Upper lobe of left lung (tissue), 6 donors: Measurements from ENCODE around the gene SPTLC2. TPM values are rescaled to one million over a fixed set of nuclear protein-coding genes. Genes with fewer than 3 reads are reported as not detected.
"Not testable (repeated sequence)": the region's sequence is repeated elsewhere in the genome, so short reads cannot be mapped to it uniquely, and the experiment has no call there.

ENCODE experiments used
- ATAC-seq, 2 donors: fragments of 200-7000 bp; cut with Tn5 transposase; one replicate each; pipeline ENCODE4 v1.9.1; 2022; ENCODE audit warnings: mild to moderate bottlenecking in 2 of 2, moderate library complexity in 2 of 2; ENCODE audit not compliant: low FRiP score in 2 of 2
- DNase-seq, 2 donors: peaks; one replicate each; pipeline ENCODE4 v3.0.0-alpha.2; 2019 to 2020
- H3K27ac ChIP-seq, 4 donors: fragments of 200-600 bp; sonication (generic); one replicate each; pipeline ENCODE4 v1.5.1; 2016 to 2019
- H3K27me3 ChIP-seq, 4 donors: fragments of 200-600 bp; sonication (generic); one replicate each; pipeline ENCODE4 v1.5.1; 2017 to 2019
- H3K36me3 ChIP-seq, 4 donors: fragments of 200-600 bp; sonication (generic); one replicate each; pipeline ENCODE4 v1.5.1; 2016 to 2019
- H3K4me1 ChIP-seq, 4 donors: fragments of 200-600 bp; sonication (generic); one replicate each; pipeline ENCODE4 v1.5.1; 2018 to 2019
- H3K4me3 ChIP-seq, 4 donors: fragments of 200-600 bp; sonication (generic); one replicate each; pipeline ENCODE4 v1.5.1; 2017 to 2019; ENCODE audit warnings: mild to moderate bottlenecking in 2 of 4, moderate library complexity in 1 of 4
- H3K9me3 ChIP-seq, 4 donors: fragments of 200-600 bp; sonication (generic); one replicate each; pipeline ENCODE4 v1.5.1; 2018 to 2019
- CTCF ChIP-seq, 6 experiments: fragments of 450-650 bp in 4 of 6; fragments of 200-600 bp in 2 of 6; sonication (generic) in 2 of 6; IDR thresholded peaks; one replicate each; pipeline ENCODE4 v1.5.1; 2016 to 2019; ENCODE audit warnings: antibody characterized with exemption in 6 of 6
- EP300 ChIP-seq, 4 donors: sonication (generic); formaldehyde crosslinking; IDR thresholded peaks; one replicate each; pipeline ENCODE4 v1.5.1; 2017; ENCODE audit warnings: antibody characterized with exemption in 4 of 4, control low read depth in 2 of 4
- POLR2A ChIP-seq, 4 donors: fragments of 450-650 bp; IDR thresholded peaks; one replicate each; pipeline ENCODE4 v1.5.1; 2016 to 2017; ENCODE audit warnings: antibody characterized with exemption in 4 of 4, mild to moderate bottlenecking in 2 of 4
- POLR2AphosphoS5 ChIP-seq, 2 donors: sonication (generic); formaldehyde crosslinking; IDR thresholded peaks; one replicate each; pipeline ENCODE4 v1.5.1; 2017; ENCODE audit warnings: antibody characterized with exemption in 2 of 2
- WGBS, 2 donors: methylation state at CpG; one replicate each; pipeline ENCODE4 v1.1.5; 2017 to 2018; 5-methylcytosine and 5-hydroxymethylcytosine counted together
- total RNA-seq, 6 donors: library from RNA; depleted of rRNA in 4 of 6; stranded (reverse); fragments of >200 nt in 4 of 6; gene quantifications; one replicate each; pipeline versions ENCODE4 v1.1.0 to v1.2.1, GENCODE V29; 2016 to 2021
- donor health status: DM: no; HTN: no; CAD: no; lungs with moderate emphysema.
- donor health status: DM: no; HTN: yes; CAD: no; lungs with severe emphysema.

SPTLC2 gene
- 10 to 100 TPM; 28.0 to 72.3 (median 37.7) TPM for total RNA-seq

- H3K27ac ChIP-seq: peak within 1 kb of the TSS; percentile 85 to 96 (median 88)
- H3K9me3 ChIP-seq: no peaks in the 10 kb centered on the region
- peak within 1 kb of the TSS; percentile 62 to 99 (median 90) for H3K4me3 ChIP-seq
- H3K4me1 ChIP-seq: peaks cover 18 to 35% (median 25%) of the 10 kb centered on the region in 4 donors
- WGBS, 2 donors: 0% methylated on average over 26 to 38 of the region's 58 CpGs
- DNase-seq (peak; percentile 97 to 100), ATAC-seq (peak; percentile 98 to 100)
- H3K27me3 ChIP-seq: no peaks in the 10 kb centered on the region
- TF ChIP-seq CTCF (IDR thresholded peaks at IDR 0.05) (peak in 2 of 6 experiments; percentile 12 to 19), POLR2AphosphoS5 (IDR thresholded peaks at IDR 0.05) (peak; percentile 76 to 91), POLR2A (IDR thresholded peaks at IDR 0.05) (peak in 3 of 4 donors; percentile 45 to 95 (median 67)), EP300 (IDR thresholded peaks at IDR 0.05) (peak in 1 of 4 donors; percentile 58)
- no peaks in the 10 kb centered on the region for H3K36me3 ChIP-seq
Observed at GRCh38 chr14:77616454-77617229, at the start of gene SPTLC2. Gene SPTLC2, minus strand, starts transcription at chr14:77616637. Its CDS starts 58 bp downstream, at chr14:77616579.

- Histone ChIP-seq H3K27me3 (no peaks in the 10 kb centered on the region), H3K4me3 (no peak overlapping the region), H3K36me3 (no peaks in the 10 kb centered on the region), H3K9me3 (no peaks in the 10 kb centered on the region), H3K4me1 (peaks cover 4 to 16% (median 6%) of the 10 kb centered on the region in 4 donors), H3K27ac (no peak overlapping the region)
- ATAC-seq (no peak), DNase-seq (no peak)
- no peak for TF ChIP-seq POLR2AphosphoS5 (IDR thresholded peaks at IDR 0.05)
- 66 to 82% methylated on average over 6 of the region's 6 CpGs for WGBS, 2 donors
Observed at GRCh38 chr14:77663293-77663692, 46.9 kb upstream of the SPTLC2 start.

- not testable (repeated sequence) for H3K27ac ChIP-seq, ATAC-seq, H3K4me3 ChIP-seq, H3K9me3 ChIP-seq, H3K27me3 ChIP-seq, DNase-seq, H3K36me3 ChIP-seq
- peaks cover 4 to 23% (median 9%) of the 10 kb centered on the region in 4 donors for H3K4me1 ChIP-seq
- WGBS, 2 donors: 77 to 81% methylated on average over 4 to 9 of the region's 9 CpGs
Observed at GRCh38 chr14:77661562-77661961, 45.1 kb upstream of the SPTLC2 start.

- peak overlapping the region in 2 of 4 donors; percentile 72 to 73 for H3K27ac ChIP-seq
- WGBS, 2 donors: 86 to 91% methylated on average over 7 of the region's 7 CpGs
- peaks cover 4 to 28% (median 12%) of the 10 kb centered on the region in 4 donors for H3K4me1 ChIP-seq
- no peak overlapping the region for H3K4me3 ChIP-seq
- no peak for DNase-seq
- no peaks in the 10 kb centered on the region for H3K27me3 ChIP-seq
- ATAC-seq: no peak
- no peak for TF ChIP-seq CTCF (IDR thresholded peaks at IDR 0.05)
- H3K36me3 ChIP-seq: no peaks in the 10 kb centered on the region
- H3K9me3 ChIP-seq: no peaks in the 10 kb centered on the region
Observed at GRCh38 chr14:77660754-77661153, 44.3 kb upstream of the SPTLC2 start.

GRCh38 chr14:77659831-77660230 is 43.4 kb upstream of the SPTLC2 start:
- Histone ChIP-seq H3K36me3 (no peaks in the 10 kb centered on the region), H3K4me3 (no peak overlapping the region), H3K27ac (peak overlapping the region; percentile 21 to 73 (median 62)), H3K27me3 (no peaks in the 10 kb centered on the region), H3K4me1 (peaks cover 4 to 35% (median 12%) of the 10 kb centered on the region in 4 donors), H3K9me3 (no peaks in the 10 kb centered on the region)
- TF ChIP-seq EP300 (IDR thresholded peaks at IDR 0.05): peak in 1 of 4 donors; percentile 16
- TF ChIP-seq CTCF (IDR thresholded peaks at IDR 0.05): no peak
- no peak for TF ChIP-seq POLR2AphosphoS5 (IDR thresholded peaks at IDR 0.05)
- no peak for TF ChIP-seq POLR2A (IDR thresholded peaks at IDR 0.05)
- whole genome bisulfite sequencing, 2 donors: 29 to 48% methylated on average over 2 of the region's 2 CpGs
- ATAC-seq (peak; percentile 13 to 60), DNase-seq (no peak)
